ENCODE data around the gene CLDN15.
A peak's percentile ranks its signal among the peaks of the same experiment; 100 is the strongest.
"Not testable (repeated sequence)": the region's sequence is repeated elsewhere in the genome, so short reads cannot be mapped to it uniquely, and the experiment has no call there.

CLDN15 gene, protein sequence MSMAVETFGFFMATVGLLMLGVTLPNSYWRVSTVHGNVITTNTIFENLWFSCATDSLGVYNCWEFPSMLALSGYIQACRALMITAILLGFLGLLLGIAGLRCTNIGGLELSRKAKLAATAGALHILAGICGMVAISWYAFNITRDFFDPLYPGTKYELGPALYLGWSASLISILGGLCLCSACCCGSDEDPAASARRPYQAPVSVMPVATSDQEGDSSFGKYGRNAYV

DNA sequence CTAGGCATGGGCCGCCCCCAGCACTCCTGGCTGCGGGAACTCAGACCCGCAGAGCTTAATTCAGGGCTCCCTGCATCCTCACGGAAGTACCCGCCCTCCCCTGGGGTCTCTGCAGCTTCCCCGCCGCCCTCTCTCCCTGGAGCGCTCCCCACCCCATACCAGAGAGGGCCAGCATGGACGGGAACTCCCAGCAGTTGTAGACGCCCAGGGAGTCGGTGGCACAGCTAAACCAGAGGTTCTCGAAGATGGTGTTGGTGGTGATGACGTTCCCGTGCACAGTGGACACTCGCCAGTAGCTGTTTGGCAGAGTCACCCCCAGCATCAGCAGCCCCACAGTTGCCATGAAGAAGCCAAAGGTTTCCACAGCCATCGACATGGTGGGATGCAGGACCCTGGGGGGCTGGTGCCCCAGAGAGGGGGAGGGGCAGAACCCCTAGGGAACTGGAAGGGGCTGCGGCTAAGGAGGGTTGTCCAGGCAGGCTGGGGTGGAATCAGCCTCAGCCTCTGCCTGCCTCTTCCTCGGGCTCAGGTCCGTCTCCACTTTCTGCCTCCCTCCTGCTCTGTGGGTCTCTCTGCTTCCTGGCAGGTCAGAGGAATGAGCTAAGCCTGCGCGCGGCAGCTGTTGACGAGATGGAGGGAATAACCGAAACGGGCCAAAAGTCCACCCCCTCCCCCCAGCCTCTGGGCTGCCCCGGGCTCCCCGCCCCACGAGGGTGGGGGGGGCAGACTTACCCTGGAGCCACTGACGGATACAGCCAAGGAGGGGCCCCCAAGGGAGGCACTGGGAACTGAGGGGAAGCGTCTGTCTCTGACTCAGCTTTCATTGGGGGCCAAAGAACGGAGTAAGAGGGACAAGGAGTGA is at the start of gene CLDN15:
TSS of gene CLDN15 (minus strand) at position 597 of the 862 bp plus-strand sequence. CDS start at position 376, 221 bp downstream.
- DNase-seq (ENCODE audit: low read depth in 2 of 2), result no peak

DNA sequence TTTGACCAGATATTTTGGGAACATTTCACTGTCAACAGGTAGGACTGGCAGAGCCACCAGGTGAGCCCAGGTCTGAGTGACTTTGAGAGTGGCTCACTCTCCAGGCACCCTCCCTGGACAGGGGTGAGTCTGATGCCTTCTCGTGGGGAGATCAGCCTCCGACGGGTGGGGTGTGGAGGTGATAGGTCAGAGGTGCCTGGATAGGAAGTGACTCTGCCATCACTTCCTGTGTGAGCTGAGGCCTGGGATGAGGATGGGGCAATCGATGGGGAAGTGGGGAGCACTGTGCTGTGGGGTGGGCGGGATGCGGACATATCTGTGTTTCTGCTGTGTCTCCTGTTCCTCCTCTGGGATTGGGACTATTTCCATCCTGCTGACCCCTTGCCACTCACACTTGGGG is 49.4 kb upstream of the CLDN15 start:
- no peak for DNase-seq (ENCODE audit: low read depth in 2 of 2)

DNA sequence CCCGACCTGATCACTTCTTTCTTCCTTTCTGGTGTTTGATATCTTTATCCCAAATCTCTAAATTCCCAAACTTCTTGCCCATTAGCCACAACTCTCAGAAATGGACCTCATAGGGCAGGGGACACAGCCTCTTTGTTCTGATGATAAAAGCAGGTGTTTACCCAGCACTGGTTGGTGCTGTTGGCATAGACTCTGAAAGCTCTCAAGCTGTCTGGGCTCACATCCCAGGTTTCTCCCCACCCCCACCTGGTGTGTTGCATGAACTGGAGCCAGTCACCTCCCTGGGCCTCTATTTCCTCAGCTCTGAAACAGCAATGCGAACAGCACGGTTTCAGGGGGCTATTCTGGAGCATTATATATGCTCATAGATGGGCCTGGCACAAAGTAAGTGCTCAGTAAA is 48.3 kb upstream of the CLDN15 start:
- not testable (repeated sequence) for DNase-seq (ENCODE audit: low read depth in 2 of 2)

DNA sequence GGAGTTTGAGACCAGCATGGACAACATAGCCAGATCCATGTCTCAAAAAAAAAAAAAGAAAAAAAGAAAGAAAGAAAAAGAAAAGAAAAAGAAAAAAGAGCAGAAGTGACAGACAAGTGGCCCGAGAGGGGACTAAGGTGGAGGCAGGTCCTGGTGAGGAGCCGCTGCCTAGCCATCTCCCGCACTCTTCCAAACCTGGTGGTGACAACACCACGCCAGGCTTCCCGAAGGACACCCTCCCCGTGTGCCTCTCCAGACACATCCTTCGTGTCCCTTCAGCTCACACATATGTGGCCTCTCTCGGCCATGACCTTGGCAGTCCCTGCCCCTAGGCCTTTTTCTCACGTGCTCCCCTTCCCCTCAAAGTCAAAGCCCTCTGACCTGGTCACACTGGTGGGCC is 47.6 kb upstream of the CLDN15 start:
- no peak for DNase-seq (ENCODE audit: low read depth in 2 of 2)

DNA sequence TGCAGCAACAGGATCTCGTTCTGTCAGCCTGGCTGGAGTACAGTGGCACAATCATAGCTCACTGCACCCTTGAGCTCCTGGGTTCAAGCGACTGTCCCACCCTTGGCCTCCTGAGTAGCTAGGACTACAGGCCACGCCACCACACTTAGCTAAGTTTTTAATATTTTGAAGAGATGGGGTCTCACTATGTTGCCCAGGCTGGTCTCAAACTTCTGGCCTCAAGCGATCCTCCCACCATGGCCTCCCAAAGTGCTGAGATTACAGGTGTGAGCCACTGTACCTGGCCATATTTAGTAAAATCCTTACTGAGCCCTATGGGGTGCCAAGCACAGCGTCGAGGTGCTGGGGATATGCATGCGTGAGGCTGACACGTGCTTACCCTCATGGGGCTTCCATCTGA is 43.3 kb upstream of the CLDN15 start:
- DNase-seq (ENCODE audit: low read depth in 2 of 2), result not testable (repeated sequence)

DNA sequence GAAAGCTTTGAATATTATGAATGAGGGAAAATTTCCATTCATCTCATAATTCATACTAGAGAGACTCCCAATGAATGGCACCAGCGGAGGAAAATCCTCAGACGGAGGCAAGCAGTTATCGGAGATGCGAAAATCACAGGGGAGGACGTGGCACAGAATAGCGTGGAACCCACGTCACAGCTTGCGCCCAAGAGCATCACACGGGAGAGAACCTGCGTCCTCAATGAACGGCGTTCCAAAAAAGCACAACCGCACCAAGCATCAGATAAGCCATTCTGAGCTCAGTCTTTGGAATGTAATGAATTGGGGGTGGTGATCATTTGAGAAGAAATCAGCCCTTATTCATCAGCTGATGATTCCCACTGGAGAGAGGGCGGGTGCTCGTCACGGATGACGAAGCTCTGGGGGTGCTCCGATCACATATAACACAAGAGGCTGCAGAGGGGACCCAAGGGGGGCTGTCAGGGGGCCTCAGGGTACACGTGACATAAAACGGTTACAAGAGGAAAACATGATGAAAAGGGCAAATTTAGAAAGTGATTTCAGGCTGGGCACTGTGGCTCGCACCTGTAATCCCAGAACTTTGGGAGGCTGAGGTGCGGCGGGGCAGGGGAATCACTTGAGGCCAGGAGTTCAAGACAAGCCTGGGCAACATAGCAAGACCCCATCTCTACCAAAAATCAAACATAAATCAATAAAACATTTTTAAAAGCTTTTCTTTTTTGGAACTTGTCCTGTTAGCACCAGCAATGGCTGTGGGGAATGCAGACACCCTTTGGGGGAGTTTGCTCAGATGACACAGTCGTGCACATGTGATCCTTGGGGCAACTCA is 41.1 kb upstream of the CLDN15 start:
- no peak for DNase-seq (ENCODE audit: low read depth in 2 of 2)

DNA sequence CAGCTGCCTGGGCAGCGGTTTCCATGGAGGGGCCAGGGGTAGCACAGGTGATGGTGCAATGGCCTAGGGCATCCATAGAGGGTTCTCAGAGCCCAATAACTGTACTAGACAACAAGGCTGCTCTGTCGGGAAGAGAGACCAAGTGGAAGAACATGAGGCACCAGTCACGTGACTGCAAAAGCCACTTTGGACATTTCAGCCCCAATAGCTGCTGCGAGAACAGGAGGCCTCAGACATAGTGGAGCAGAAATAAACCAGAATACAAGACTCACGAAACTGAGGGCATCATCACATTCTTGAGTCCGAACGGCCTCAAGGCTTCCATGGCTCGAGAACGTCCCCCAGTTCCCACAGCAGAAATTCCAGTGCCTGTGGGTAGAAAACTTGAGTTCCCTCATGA is 39.6 kb upstream of the CLDN15 start:
- DNase-seq (ENCODE audit: low read depth in 2 of 2), result no peak

DNA sequence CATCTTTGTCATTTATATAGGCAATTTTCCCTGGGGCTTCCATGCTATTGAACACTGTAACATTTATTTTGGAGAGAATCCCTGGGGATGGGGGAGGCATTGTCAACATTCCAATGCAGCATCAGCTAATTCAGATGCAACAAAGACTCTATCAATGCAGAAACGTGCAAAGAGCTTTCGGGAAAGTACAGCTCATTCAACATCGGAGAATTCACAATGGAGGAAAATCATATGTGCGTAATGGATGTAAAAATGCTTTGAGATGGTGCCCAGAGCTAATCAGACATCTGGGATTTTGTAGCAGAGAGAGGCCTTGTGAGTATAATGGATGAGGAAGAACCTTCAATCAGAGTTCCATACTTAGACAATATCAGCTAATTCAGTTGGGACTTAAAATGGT is 35.6 kb upstream of the CLDN15 start:
- DNase-seq (ENCODE audit: low read depth in 2 of 2), result no peak

DNA sequence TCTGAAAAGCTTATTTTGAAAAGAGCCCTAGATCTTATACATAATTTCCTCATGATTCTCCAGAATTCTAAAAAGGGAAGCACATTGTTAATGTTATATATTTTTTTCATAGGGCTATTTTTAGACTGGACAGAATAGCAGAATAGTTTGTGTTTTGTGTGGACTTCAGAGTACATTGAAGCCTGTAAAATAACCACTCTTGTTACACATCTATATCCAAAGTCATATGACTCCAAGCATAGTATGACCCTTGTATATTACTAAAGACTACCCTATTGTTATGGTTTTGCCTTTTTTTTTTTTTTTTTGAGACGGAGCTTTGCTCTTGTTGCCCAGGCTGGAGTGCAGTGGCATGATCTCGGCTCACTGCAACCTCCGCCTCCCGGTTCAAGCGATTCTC is 33.4 kb upstream of the CLDN15 start:
- no peak for DNase-seq (ENCODE audit: low read depth in 2 of 2)

DNA sequence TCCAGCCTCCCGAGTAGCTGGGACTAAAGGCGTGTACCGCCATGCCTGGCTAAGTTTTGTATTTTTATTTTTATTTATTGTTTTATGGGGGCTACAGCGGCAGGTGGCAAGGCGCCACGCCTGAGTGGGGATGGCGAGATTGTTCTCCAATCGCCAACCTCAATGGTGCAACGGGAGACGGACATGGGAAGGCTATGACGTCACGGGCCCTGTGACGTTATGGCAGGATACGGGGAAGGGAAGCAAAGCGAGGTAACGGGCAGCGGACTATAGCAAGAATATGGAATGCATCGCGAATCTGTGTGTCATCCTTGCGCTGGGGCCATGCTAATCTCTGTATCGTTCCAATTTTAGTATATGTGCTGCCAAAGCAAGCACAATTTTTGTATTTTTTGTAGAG is 32.1 kb upstream of the CLDN15 start:
- DNase-seq (ENCODE audit: low read depth in 2 of 2), result no peak

DNA sequence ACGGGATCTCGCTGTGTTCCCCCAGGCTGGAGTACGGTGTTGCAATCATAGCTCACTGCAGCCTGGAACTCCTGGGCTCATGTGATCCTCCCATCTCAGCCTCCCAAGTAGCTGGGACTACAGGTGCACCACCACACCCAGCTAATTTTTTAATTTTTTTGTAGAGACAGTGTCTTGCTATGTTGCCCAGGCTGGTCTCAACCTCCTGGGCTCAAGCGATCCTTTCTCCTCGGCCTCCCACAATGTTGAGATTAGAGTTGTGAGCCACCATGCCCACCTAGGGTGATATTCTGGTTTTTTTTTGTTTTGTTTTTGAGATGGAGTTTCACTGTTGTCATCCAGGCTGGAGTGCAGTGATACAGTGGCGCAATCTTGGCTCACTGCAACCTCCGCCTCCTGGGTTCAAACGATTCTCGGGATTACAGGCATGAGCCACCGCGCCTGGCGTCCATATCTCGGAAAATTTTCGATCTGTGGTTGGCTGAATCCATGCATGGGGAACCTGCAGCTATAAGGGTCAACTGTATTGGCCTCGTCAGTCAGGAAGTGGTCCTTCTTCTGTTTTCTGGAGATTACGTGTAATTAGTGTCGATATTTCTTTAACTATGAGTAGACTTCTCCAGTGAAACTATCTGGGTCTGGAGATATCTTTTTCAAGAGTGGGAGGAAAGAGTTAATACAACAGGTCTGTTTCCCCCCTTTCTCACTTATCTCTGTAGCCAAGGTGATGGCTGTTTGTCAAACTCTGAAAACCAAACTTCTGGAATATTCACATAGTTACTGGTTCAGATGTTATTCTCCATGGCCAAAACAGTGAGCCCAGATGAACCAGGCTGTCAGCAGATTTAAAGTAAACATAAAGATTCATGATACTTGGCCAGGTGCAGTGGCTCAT is 28.3 kb upstream of the CLDN15 start:
- DNase-seq (ENCODE audit: low read depth in 2 of 2), result no peak

DNA sequence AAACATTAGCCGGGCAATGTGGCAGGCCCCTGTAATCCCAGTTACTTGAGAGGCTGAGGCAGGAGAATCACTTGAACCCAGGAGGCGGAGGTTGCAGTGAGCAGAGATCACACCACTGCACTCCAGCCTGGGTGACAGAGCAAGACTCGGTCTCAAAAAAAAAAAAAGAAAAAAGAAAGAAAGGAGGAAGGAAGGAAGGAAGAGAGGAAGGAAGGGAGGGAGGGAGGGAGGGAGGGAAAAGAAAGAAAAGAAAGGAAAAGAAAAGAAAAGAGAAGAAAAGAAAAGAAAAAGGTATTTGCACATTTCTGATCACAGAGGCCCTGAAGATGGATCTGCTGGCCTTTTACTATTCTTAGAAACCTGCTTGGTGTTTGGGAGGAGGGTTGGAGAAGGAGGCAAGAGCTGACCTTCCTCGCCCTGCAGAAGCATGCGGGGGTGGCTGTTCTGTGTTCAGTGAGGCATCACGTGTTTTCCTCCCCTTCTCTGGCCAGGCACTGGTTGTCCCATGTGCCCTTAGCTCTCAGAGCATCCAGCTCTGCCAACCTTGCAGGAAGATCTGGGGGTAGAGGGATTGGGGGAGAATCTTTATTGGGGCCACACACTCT is 26.6 kb upstream of the CLDN15 start:
- DNase-seq (ENCODE audit: low read depth in 2 of 2), result not testable (repeated sequence)

DNA sequence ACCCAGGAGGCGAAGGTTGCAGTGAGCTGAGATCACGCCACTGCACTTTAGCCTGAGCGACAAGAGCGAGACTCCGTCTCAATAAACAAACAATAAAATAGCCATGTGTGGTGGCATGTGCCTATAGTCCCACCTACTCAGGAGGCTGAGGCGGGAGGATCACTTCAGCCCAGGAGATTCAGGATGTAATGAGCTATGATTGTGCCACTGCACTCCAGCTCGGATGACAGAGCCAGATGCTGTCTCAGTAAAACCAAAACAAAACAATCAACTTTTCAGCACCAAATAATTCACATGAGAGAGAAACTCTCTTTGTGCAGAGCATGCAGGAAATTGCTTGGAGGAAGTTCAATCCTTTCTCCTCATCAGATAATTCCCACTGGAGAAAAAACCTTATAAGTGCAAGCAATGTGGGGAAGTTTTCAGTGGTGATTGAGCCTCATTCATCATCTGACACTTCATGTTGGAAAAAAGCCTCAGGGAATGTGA is 20.7 kb upstream of the CLDN15 start:
- DNase-seq (ENCODE audit: low read depth in 2 of 2), result no peak

DNA sequence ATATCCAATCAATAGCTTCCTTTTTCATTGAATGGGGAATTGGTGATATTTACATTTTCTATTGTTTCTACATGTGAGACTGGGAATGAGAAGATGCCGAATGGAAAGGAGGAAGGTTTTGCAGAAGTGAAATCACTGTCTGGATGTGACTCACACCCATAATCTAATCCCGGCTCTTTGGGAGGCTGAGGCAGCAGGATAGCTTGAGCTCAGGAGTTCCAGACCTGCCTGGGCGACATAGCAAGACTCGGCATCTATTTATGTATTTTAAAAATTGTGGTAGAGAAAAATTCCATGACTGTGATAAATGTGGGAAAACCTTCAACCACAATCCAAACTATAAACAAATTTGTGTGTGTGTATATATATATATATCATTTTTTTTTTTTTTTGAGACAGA is 18.2 kb upstream of the CLDN15 start:
- DNase-seq (ENCODE audit: low read depth in 2 of 2), result no peak

DNA sequence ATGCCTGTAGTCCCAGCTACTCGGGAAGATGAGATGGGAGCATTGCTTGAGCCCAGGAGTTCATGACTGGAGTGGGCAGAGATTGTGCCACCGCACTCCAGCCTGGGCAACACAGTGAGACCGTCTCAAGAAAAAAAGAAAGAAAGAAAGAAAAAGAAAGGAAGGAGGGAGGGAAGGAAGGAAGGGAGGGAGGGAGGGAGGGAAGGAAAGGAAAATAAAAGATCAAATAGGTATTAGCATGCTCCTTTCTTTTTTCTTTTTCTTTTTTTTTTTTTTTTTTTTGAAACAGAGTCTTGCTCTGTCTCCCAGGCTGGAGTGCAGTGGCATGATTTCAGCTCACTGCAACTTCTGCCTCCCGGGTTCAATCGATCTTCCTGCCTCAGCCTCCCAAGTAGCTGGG is 15.6 kb upstream of the CLDN15 start:
- DNase-seq (ENCODE audit: low read depth in 2 of 2), result not testable (repeated sequence)

DNA sequence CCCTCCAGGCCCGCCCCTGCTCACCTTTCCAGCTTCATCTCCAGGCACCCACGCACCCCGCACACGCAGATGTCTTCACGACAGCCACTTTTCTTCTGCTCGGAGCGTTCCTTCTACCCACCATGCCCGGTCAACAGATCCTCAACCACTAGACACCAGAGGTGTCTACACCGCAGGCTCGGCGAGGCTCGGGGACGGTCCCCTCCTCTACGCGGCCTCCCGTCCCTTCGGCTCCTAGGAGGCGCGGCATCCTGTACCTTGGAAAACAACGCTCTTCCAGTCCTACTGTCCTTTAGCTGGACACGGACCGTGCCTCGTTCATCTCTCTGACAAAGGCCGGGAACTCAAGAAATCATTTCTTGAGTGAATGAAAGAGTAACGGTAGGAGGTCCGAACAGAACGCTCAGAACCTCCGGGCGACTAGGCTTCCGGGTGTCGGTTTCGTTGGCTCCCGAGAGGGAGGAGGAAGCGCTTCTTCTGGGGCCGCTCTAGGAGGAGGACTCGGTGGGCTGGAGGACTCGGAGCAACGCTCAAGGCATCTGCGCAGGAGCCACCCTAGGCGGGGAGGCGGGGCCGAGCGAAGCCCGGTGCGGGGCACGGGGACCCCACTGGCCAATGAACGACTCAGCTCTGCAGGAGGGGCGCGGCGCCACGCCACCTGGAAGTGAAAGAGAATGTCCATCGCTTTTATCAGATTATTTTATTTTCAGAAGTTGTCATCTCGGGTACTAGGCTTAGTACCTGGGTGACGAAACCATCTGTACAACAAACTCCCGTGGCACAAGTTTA is 14.5 kb upstream of the CLDN15 start:
- peak; percentile 99 for DNase-seq (ENCODE audit: low read depth in 2 of 2)

DNA sequence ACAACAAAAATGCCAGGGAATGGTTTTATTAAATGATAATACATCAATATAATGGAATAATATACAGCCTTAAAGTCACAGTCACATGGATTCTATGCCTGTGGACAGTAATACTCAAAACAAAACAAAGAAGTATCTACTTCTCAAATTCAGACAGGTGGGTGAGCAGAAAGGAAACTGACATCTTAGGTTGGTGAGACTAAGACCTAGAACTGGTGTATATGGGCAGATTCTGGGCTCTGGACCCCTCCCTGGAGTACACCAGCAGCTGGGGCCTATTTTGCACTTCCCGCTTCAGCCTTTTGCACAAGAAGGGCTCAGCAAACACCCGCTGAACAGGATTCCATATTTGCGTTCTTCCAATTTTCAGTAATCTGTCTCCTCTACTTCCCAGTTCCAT is 12.7 kb upstream of the CLDN15 start:
- DNase-seq (ENCODE audit: low read depth in 2 of 2), result no peak

DNA sequence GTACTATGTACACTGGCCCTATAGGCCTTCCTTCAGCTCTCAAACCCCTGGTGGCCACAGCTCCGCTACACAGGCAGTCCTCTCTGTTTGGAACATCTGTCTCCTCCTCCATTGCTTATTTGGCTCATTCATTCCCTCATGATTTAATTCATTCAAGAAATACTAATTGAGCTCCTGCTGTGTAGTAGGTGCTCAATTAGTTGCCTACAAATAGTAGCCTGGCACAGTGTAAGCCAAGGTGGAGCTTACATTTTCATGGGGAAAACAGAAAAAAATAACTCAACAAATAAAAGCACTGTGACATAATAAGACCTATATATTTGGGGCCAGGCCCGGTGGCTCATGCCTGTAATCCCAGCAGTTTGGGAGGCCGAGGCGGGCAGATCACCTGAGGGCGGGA is 10.7 kb upstream of the CLDN15 start:
- no peak for DNase-seq (ENCODE audit: low read depth in 2 of 2)

DNA sequence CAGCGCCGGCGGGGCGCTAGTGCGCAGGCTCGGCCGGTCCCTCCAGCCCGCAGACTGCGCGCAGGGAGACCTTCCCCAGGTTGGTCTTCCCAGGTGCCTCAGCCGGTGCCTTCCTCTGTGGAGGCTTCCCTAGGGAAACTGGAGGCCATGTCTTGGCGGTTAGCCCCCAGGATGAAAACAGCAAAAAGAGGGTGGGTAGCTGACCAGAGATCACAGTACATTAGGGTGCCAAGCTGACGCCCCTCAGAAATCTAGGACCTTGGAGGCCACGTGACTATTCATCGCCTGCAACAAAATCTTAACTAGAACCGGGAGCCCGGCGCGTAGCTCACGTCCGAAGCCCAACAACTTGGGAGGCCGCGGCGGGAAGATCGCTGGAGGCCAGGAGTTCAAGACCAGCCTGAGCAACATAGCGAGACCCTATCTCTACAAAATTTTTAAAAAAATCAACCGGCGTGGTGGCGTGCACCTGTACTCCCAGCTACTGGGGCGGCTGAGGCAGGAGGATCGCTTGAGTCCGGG is 7.6 kb upstream of the CLDN15 start:
- DNase-seq (ENCODE audit: low read depth in 2 of 2), result no peak
